PFSK-1 (cell line): ENCODE results near the gene SNRNP70.

Source experiments
- FOXP2 ChIP-seq: optimal IDR thresholded peaks from 2 replicates; pipeline ENCODE3; 2011; ENCODE audit warnings: borderline replicate concordance, control low read depth, inconsistent platforms; ENCODE audit not compliant: insufficient read depth; ENCODE audit errors: extremely low read length, extremely low read depth
- POLR2AphosphoS5 ChIP-seq: IDR thresholded peaks from 2 replicates; pipeline ENCODE4 v1.6.1; 2012; ENCODE audit warnings: low read depth, mild to moderate bottlenecking, control low read depth, low read length, moderate library complexity
- TAF1 ChIP-seq: IDR thresholded peaks from 2 replicates; pipeline ENCODE4 v1.6.1; 2012; ENCODE audit warnings: low read length, control low read depth, borderline replicate concordance; ENCODE audit not compliant: insufficient read depth

GRCh38 chr19:49086296-49086695 is 1.0 kb downstream of the SNRNP70 start:
- no peak for TF ChIP-seq POLR2AphosphoS5
- no peak for TF ChIP-seq TAF1
- no peak for TF ChIP-seq FOXP2
